CD8-positive, alpha-beta memory T cell (primary cell): ENCODE data around the gene DNAH1. TPM values are rescaled to one million over a fixed set of nuclear protein-coding genes. Genes with fewer than 3 reads are reported as not detected.
A peak's percentile ranks its signal among the peaks of the same experiment; 100 is the strongest.

Experiments
- CTCF ChIA-PET: fragments of 350-600 bp; sonication (Branson Sonifier 250); formaldehyde crosslinking; loops from one replicate; lab custom pipeline; 2021; ENCODE audit warnings: antibody characterized with exemption; lab: Charles Lee
- POLR2A ChIA-PET: fragments of 350-600 bp; sonication (Branson Sonifier 250); formaldehyde crosslinking; loops from one replicate; lab custom pipeline; 2021; ENCODE audit warnings: antibody characterized with exemption; lab: Charles Lee
- DNase-seq, 5 donors: peaks; one replicate each; pipeline versions ENCODE4 v3.0.0 to v3.0.0-alpha.2; 2020 to 2022; ENCODE audit warnings: mixed read lengths in 1 of 5
- H3K27ac ChIP-seq: one replicate; pipeline ENCODE4 v1.7.0; 2013; ENCODE audit warnings: low read depth, mild to moderate bottlenecking, low read length, moderate library complexity
- H3K27me3 ChIP-seq: 2 replicates; pipeline ENCODE4 v1.7.0; 2013; ENCODE audit warnings: low read length, mild to moderate bottlenecking; ENCODE audit not compliant: insufficient read depth, poor library complexity, severe bottlenecking
- H3K36me3 ChIP-seq: 2 replicates; pipeline ENCODE4 v1.7.0; 2013; ENCODE audit warnings: mild to moderate bottlenecking, low read length, moderate library complexity; ENCODE audit not compliant: insufficient read depth
- H3K4me1 ChIP-seq: 2 replicates; pipeline ENCODE4 v1.7.0; 2013; ENCODE audit warnings: mild to moderate bottlenecking, low read length, moderate library complexity; ENCODE audit not compliant: insufficient read depth
- H3K4me3 ChIP-seq: 2 replicates; pipeline ENCODE4 v1.7.0; 2013; ENCODE audit warnings: mild to moderate bottlenecking, low read length
- H3K9me3 ChIP-seq: 2 replicates; pipeline ENCODE4 v1.7.0; 2013; ENCODE audit warnings: mild to moderate bottlenecking, low read length
- H3K27ac Mint-ChIP-seq, 8 donors: one replicate each; pipeline ENCODE4 v1.8.0; 2020 to 2021; ENCODE audit warnings: mixed read lengths in 8 of 8, mild to moderate bottlenecking in 6 of 8, inconsistent platforms in 3 of 8, moderate library complexity in 3 of 8
- H3K27me3 Mint-ChIP-seq, 2 donors: one replicate each; pipeline ENCODE4 v1.8.0; 2020 to 2021; ENCODE audit warnings: mixed read lengths in 2 of 2, mild to moderate bottlenecking in 1 of 2, moderate library complexity in 1 of 2
- H3K36me3 Mint-ChIP-seq, 3 donors: one replicate each; pipeline ENCODE4 v1.8.0; 2020 to 2021; ENCODE audit warnings: mixed read lengths in 3 of 3, inconsistent platforms in 1 of 3, mild to moderate bottlenecking in 1 of 3
- H3K4me1 Mint-ChIP-seq, 3 donors: one replicate each; pipeline ENCODE4 v1.8.0; 2020 to 2021; ENCODE audit warnings: mixed read lengths in 3 of 3, inconsistent platforms in 1 of 3, mild to moderate bottlenecking in 1 of 3
- H3K4me3 Mint-ChIP-seq, 7 donors: one replicate each; pipeline ENCODE4 v1.8.0; 2020 to 2021; ENCODE audit warnings: mixed read lengths in 7 of 7, mild to moderate bottlenecking in 6 of 7, moderate library complexity in 4 of 7, inconsistent platforms in 2 of 7
- H3K9me3 Mint-ChIP-seq, 5 donors: one replicate each; pipeline ENCODE4 v1.8.0; 2020 to 2022; ENCODE audit warnings: mixed read lengths in 5 of 5, mild to moderate bottlenecking in 3 of 5, moderate library complexity in 2 of 5, inconsistent platforms in 1 of 5
- polyA plus RNA-seq: library from polyadenylated mRNA; unstranded; fragments of 300-500 nt; fragmentation: Illumina TruSeq; gene quantifications from one replicate; pipeline ENCODE4 v1.2.3, GENCODE V29; 2021
- total RNA-seq, 2 experiments: library from RNA; stranded (reverse); gene quantifications; one replicate each; pipeline ENCODE4 v1.2.3, GENCODE V29; 2021

Gene DNAH1
- total and polyA plus RNA-seq, 3 experiments from 2014 or later, result 1.0 to 7.0 (median 7.0) TPM

DNA sequence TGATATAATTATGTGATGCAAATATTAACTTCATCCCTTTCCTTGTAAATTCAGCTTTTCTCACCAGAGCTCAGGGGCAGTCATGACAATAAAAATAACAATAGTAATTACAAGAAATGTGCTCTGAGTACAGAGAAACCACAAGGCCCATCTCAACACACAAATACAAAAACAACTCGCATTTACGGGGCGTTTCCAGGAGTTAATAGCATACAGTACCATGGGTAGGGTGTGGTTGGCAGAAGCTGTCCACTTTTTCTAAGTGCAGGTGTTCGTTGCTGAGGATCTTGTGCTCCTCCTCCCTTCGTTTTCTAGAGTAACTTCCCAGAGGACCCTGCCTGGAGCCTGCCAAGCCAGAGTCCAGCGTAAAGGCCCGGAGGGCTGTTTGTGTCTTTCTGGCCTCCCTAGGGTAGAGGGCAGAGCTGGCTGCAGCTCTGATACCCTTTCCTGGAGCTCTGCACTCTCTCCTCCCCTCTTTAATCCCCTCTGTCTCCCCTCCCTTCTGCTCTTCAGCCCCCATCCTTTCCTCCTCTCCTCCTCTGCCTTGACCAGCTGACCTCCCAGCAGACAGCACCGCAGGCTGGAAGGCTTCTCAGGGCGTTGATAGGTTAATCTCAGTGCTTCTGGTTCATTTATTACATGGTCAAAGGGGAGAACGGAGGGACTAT, 117.3 kb downstream of the DNAH1 start:
- no peak for DNase-seq
- POLR2A ChIA-PET, result no interaction called here
- H3K9me3 Mint-ChIP-seq, result no peaks in the 10 kb centered on the region
- H3K27me3 ChIP-seq, result no peaks in the 10 kb centered on the region
- CTCF ChIA-PET, result interaction anchor here (1.0 to 1.4 kb wide), 2 partner anchors 12 to 15 kb away, joined by 3 to 4 read pairs; partner anchors contain the start of gene SEMA3G
- peaks cover 3 to 9% (median 5%) of the 10 kb centered on the region in 3 donors for H3K4me1 Mint-ChIP-seq
- no peak overlapping the region for H3K27ac ChIP-seq
- no peaks in the 10 kb centered on the region for H3K9me3 ChIP-seq
- H3K4me1 ChIP-seq, result no peaks in the 10 kb centered on the region
- H3K4me3 ChIP-seq, result no peak overlapping the region
- peak overlapping the region in 4 of 8 donors; percentile 1 to 30 (median 16) for H3K27ac Mint-ChIP-seq
- H3K4me3 Mint-ChIP-seq, result no peak overlapping the region
- H3K27me3 Mint-ChIP-seq, result peaks cover 0 to 1% of the 10 kb centered on the region in 2 donors
- H3K36me3 Mint-ChIP-seq, result no peaks in the 10 kb centered on the region
- no peaks in the 10 kb centered on the region for H3K36me3 ChIP-seq

GRCh38 chr3:52433996-52434479, 117.9 kb downstream of the DNAH1 start:
- Mint-ChIP-seq H3K27me3 (peaks cover 0 to 1% of the 10 kb centered on the region in 2 donors), H3K4me1 (peaks cover 3 to 9% (median 5%) of the 10 kb centered on the region in 3 donors), H3K9me3 (no peaks in the 10 kb centered on the region), H3K36me3 (no peaks in the 10 kb centered on the region), H3K27ac (peak overlapping the region in 2 of 8 donors; percentile 37 to 82), H3K4me3 (no peak overlapping the region)
- no peak overlapping the region for H3K4me3 ChIP-seq
- H3K27me3 ChIP-seq, result no peaks in the 10 kb centered on the region
- no peaks in the 10 kb centered on the region for H3K4me1 ChIP-seq
- ChIA-PET POLR2A (no interaction called here), CTCF (interaction anchor here (1.0 to 1.4 kb wide), 2 partner anchors 11 to 14 kb away, joined by 3 to 4 read pairs; partner anchors contain the start of gene SEMA3G)
- H3K9me3 ChIP-seq, result no peaks in the 10 kb centered on the region
- H3K36me3 ChIP-seq, result no peaks in the 10 kb centered on the region
- H3K27ac ChIP-seq, result no peak overlapping the region
- DNase-seq, result no peak

DNA sequence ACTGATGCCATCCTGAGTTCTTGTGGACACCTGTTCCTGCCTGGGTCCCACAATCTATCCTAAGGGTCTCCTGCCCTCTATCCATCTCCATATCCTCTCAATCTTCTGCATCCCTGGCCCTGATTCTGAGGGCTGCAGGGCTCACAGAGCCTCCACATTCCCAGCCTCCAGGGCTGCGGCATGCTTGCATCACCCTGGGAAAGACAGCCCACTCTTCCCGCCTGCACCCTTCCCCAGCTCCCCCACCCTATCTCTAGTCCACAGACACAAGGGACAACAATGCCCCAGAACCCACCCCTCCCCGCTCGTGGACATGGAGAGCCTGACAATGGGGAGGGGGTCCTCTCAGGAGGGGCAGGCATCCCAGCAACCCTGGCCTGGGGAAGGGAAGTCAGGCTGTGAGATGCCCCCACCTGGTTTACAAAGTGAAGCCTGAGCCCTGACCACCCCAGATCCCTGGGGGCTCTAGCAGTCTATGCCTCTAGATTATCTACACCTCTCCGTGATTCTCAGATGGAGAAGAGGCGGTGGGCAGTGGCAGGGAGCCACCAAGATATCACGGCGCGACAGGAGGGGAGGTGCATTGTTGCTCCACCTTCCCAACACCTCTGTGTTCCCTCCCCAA, 118.5 kb downstream of the DNAH1 start:
- Mint-ChIP-seq H3K27me3 (no peaks in the 10 kb centered on the region), H3K4me1 (peaks cover 3 to 9% (median 5%) of the 10 kb centered on the region in 3 donors), H3K4me3 (no peak overlapping the region), H3K27ac (peak overlapping the region in 2 of 8 donors; percentile 37 to 82), H3K36me3 (no peaks in the 10 kb centered on the region), H3K9me3 (no peaks in the 10 kb centered on the region)
- no peaks in the 10 kb centered on the region for H3K27me3 ChIP-seq
- no peaks in the 10 kb centered on the region for H3K4me1 ChIP-seq
- DNase-seq, result no peak
- H3K9me3 ChIP-seq, result no peaks in the 10 kb centered on the region
- ChIA-PET POLR2A (no interaction called here), CTCF (interaction anchor here (1.4 kb wide), 1 partner anchor 11 kb away, joined by 4 read pairs; the partner anchor contains the start of gene SEMA3G)
- no peaks in the 10 kb centered on the region for H3K36me3 ChIP-seq
- H3K27ac ChIP-seq, result no peak overlapping the region
- H3K4me3 ChIP-seq, result no peak overlapping the region

GRCh38 chr3:52435246-52436101, 119.4 kb downstream of the DNAH1 start:
- ChIA-PET POLR2A (no interaction called here), CTCF (no interaction called here)
- no peaks in the 10 kb centered on the region for H3K36me3 Mint-ChIP-seq

GRCh38 chr3:52436500-52437149, 120.5 kb downstream of the DNAH1 start:
- Mint-ChIP-seq H3K36me3 (no peaks in the 10 kb centered on the region), H3K4me1 (peaks cover 3 to 9% (median 5%) of the 10 kb centered on the region in 3 donors), H3K27me3 (no peaks in the 10 kb centered on the region), H3K4me3 (no peak overlapping the region), H3K27ac (no peak overlapping the region), H3K9me3 (no peaks in the 10 kb centered on the region)
- H3K27me3 ChIP-seq, result no peaks in the 10 kb centered on the region
- H3K4me3 ChIP-seq, result no peak overlapping the region
- no peaks in the 10 kb centered on the region for H3K4me1 ChIP-seq
- H3K27ac ChIP-seq, result no peak overlapping the region
- POLR2A ChIA-PET, result no interaction called here
- no peaks in the 10 kb centered on the region for H3K9me3 ChIP-seq
- H3K36me3 ChIP-seq, result no peaks in the 10 kb centered on the region
- CTCF ChIA-PET, result no interaction called here
- DNase-seq, result no peak

More at GRCh38 chr3:52435246-52436101, 119.4 kb downstream of the DNAH1 start:
- Histone ChIP-seq H3K36me3 (no peaks in the 10 kb centered on the region), H3K4me1 (no peaks in the 10 kb centered on the region), H3K27ac (no peak overlapping the region), H3K9me3 (no peaks in the 10 kb centered on the region), H3K4me3 (no peak overlapping the region), H3K27me3 (no peaks in the 10 kb centered on the region)
- H3K27ac Mint-ChIP-seq, result no peak overlapping the region
- no peaks in the 10 kb centered on the region for H3K27me3 Mint-ChIP-seq
- DNase-seq, result no peak
- H3K9me3 Mint-ChIP-seq, result no peaks in the 10 kb centered on the region
- no peak overlapping the region for H3K4me3 Mint-ChIP-seq
- peaks cover 3 to 9% (median 5%) of the 10 kb centered on the region in 3 donors for H3K4me1 Mint-ChIP-seq

DNA sequence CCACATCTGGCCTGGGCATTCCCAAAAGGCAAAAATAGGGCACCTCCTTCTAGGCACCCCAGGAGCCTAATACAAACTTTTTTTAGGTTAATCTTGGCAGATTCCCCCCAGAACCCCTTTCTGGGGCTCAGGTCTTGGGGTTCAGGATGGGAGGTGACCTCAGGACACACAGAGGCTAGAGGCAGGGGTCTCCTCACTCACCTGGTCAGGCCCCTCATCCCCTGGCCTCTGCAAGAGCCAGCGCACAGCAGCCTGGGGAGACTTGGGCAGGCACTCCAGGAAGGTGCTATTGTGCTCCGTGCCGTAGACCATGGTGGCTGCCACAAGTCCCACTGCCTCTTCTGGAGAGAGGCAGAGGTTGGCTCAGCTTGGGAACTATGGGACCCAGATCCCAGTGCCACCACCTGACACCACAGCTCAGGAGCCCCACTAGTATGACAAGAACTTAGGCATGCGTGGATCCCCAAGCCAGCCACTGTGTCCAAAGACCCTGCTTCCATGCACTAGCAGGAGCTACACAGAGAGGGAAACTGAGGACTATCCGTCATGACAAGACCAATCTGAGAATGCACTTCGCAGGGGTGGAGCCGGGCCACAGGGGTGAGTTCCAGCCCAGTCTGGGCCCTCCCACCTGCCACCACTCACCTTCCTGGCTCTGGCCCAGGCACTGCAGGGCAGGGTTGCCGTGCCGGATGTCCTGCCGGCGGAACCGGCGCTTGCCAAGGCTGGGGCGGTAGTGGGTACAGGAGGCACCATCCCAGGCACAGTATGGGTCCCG, 121.4 kb downstream of the DNAH1 start:
- H3K9me3 ChIP-seq, result no peaks in the 10 kb centered on the region
- no peak overlapping the region for H3K4me3 ChIP-seq
- no peaks in the 10 kb centered on the region for H3K36me3 ChIP-seq
- Mint-ChIP-seq H3K36me3 (no peaks in the 10 kb centered on the region), H3K9me3 (no peaks in the 10 kb centered on the region), H3K27me3 (no peaks in the 10 kb centered on the region), H3K27ac (no peak overlapping the region), H3K4me3 (no peak overlapping the region), H3K4me1 (peaks cover 3 to 9% (median 5%) of the 10 kb centered on the region in 3 donors)
- ChIA-PET POLR2A (no interaction called here), CTCF (no interaction called here)
- DNase-seq, result no peak
- no peaks in the 10 kb centered on the region for H3K27me3 ChIP-seq
- no peak overlapping the region for H3K27ac ChIP-seq
- no peaks in the 10 kb centered on the region for H3K4me1 ChIP-seq

DNA sequence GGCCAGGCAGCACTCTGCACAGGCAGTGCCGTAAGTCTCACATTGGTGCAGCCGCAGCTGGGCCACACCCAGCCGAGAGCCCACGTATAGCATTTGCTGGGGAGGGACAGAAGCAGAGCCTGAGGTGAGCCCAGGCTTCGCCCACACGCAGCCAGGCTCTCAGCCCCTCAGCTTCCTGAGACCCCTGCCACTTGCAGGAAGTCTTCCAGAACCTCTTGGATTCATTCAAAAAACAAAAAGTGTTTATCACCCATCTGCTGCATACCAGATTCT, 121.9 kb downstream of the DNAH1 start:
- Mint-ChIP-seq H3K36me3 (no peaks in the 10 kb centered on the region), H3K4me3 (no peak overlapping the region), H3K27me3 (no peaks in the 10 kb centered on the region), H3K9me3 (no peaks in the 10 kb centered on the region), H3K4me1 (peaks cover 2 to 7% (median 3%) of the 10 kb centered on the region in 3 donors), H3K27ac (no peak overlapping the region)
- Histone ChIP-seq H3K27me3 (no peaks in the 10 kb centered on the region), H3K4me1 (no peaks in the 10 kb centered on the region), H3K4me3 (no peak overlapping the region), H3K36me3 (no peaks in the 10 kb centered on the region), H3K27ac (no peak overlapping the region), H3K9me3 (no peaks in the 10 kb centered on the region)
- no peak for DNase-seq
- ChIA-PET POLR2A (no interaction called here), CTCF (no interaction called here)
